CD4-positive, alpha-beta T cell treated with Interferon alpha-2 for 1 hour (primary cell): Measurements from ENCODE around the gene LRBA.
A peak's percentile ranks its signal among the peaks of the same experiment; 100 is the strongest.
"Not testable (repeated sequence)": the region's sequence is repeated elsewhere in the genome, so short reads cannot be mapped to it uniquely, and the experiment has no call there.

ENCODE experiments used
- DNase-seq, 2 donors: peaks; one replicate each; pipeline ENCODE4 v3.0.0-alpha.2; 2020 to 2022

LRBA gene

DNA sequence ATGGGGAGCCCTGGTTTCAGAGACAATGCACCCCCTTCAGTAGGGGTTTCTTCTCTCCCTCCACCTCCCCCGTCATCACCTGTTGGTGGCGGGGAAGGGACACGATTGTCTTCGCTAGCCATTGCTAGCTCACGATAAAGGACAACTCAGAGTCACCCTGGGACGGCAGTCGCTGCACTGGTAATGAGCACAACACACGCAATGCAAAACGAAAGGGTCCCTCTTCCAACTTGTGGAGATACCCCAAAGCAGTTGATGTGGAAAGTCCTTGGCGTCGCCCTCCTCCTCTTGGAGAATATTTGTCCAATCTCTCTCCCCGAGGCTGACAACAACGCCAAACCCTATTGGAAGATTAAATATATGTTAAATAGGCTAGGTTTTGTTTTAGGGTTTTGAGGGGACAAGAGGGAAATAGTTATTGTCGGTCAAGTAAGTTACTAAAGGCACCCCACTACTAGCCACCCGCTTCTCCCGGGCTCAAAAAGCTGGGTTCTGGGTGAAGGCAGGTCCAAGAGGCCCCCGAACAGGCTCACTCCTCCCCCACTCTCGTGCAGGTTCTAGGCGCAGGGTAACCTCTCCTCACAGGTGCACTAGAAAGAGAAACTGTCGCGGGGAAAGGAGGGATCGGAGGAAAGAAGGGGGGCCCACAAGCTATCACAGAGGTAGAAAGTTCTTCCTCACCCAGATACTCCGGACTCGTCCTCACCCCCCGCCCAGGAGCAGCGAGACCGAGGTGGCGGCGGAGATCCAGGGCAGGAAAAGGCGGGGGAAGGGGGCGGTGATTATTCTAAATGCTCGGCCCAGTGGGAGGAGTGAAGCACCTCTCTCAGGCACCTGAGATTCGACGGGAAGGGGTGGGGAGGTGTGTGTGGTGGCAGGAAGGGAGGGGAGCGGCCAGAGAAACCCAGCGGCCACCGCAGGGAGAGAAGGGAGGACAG, at the start of gene LRBA:
LRBA (minus strand) TSS at position 764 of the 938 bp plus-strand sequence; CDS start at position 122, 642 bp downstream.
- peak; percentile 76 to 89 for DNase-seq

GRCh38 chr4:151063143-151063542, 48.1 kb upstream of the LRBA start:
- not testable (repeated sequence) for DNase-seq

- no peak for DNase-seq
These were observed 40.5 kb upstream of the LRBA start for GRCh38 chr4:151055539-151055938.

- DNase-seq, result no peak
These were observed 37.7 kb upstream of the LRBA start for GRCh38 chr4:151052785-151053184.

GRCh38 chr4:151049430-151049884, 34.4 kb upstream of the LRBA start:
- no peak for DNase-seq

DNA sequence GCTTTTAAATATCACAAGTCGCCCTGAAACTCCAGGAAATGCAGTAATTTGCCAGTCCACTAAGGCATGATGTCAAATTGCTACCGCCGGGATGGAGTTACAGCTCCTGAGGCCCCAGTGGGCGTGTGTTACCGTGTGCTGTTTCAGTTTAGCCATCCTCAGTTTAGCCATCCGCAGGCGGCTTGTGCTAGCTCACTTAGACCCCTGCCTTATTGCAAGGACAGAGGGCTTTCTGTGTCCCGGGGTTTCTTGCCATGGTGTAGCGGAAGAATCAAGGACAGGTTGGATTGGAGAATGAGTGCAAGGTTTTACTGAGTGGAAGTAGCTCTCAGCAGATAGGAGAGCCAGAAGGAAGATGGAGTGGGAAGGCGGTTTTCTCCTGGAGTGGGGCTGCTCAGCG, 33.8 kb upstream of the LRBA start:
- DNase-seq, result no peak

DNA sequence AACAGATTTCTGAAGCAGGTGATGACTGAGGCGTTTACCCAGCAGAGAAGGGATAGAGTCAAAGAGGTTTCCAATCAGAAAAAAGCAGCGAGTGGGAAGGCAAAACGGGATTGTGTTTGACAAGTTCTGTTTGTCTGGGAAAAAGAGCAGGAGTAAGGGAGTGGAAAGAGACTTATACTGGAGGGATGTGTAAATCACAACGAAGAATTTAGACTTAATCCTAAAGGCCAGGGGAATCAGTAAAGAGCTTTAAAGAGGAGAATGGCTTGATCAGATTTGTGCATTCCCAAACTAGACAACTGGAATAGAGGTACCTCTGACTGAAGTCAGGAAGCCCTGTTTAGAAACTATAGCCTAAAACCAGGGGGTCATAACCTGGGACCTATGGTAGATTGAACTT, 31.5 kb upstream of the LRBA start:
- no peak for DNase-seq

GRCh38 chr4:151045907-151046306, 30.8 kb upstream of the LRBA start:
- peak in 1 of 2 donors; percentile 7 for DNase-seq

GRCh38 chr4:151043803-151044515, 28.9 kb upstream of the LRBA start:
- no peak for DNase-seq

- no peak for DNase-seq
These were observed 24.6 kb upstream of the LRBA start for GRCh38 chr4:151039733-151040132.

DNA sequence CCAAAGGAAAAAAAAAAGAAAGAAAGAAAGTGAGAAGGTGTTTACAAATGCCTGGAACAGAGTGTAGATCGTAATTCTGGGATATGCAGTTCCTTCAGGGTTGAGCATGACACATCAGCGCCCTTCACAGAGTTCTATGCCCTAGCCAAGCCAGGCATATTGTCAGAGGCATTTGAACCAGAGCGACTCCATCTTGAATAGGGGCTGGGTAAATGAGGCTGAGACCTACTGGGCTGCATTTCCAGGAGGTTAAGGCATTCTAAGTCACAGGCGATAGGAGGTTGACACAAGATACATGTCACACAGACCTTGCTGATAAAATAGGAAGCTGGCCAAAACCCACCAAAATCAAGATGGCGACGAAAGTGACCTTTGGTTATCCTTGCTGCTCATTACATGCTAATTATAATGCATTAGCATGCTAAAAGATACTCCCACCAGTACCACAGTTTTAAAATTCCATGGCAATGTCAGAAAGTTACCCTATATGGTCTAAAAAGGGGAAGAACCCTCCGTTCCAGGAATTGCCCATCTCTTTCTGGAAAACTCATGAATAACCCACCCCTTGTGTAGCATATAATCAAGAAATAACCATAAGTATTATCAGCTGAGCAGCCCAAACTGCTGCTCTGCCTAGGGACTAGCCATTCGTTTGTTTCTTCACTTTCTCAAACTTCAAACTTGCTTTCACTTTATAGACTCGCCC, 23.5 kb upstream of the LRBA start:
- no peak for DNase-seq

DNA sequence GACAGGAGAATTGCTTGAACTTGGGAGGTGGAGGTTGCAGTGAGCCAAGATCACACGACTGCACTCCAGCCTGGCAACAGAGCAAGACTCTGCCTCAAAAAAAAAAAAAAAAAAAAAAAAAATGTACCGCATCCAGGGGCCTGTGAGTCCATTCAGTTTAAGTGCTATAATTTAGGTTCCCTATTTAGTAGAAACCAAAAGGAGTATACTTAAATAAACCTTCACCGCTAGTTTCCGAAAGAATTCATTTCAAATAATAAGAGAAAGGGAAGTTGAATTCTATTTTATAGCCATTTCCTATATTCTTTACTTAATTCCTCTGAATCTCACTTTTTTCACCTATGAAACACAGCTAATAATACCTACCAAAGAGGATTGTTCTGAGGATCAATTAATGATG, 20.8 kb upstream of the LRBA start:
- DNase-seq, result no peak

DNA sequence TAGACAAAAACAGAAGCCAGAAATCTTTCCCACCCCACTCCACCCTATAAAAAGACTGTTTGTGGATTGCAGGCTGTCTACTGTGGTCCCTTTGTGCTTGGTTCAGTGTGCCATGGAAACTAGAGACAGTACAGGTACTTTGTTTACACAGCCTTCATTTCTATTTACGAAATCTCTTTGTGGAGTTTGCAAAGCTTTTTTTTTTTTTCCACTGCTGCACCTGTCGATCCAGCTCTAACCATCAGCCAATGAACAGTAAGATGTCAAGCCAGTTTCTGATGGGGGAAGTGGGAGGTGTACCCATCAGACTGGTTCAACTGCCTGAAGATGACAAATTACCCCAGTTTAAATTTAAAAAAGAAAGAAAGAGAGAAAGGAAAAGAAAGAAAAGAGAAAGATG, 20.2 kb upstream of the LRBA start:
- DNase-seq, result no peak

GRCh38 chr4:151034829-151035228, 19.7 kb upstream of the LRBA start:
- DNase-seq, result no peak

DNA sequence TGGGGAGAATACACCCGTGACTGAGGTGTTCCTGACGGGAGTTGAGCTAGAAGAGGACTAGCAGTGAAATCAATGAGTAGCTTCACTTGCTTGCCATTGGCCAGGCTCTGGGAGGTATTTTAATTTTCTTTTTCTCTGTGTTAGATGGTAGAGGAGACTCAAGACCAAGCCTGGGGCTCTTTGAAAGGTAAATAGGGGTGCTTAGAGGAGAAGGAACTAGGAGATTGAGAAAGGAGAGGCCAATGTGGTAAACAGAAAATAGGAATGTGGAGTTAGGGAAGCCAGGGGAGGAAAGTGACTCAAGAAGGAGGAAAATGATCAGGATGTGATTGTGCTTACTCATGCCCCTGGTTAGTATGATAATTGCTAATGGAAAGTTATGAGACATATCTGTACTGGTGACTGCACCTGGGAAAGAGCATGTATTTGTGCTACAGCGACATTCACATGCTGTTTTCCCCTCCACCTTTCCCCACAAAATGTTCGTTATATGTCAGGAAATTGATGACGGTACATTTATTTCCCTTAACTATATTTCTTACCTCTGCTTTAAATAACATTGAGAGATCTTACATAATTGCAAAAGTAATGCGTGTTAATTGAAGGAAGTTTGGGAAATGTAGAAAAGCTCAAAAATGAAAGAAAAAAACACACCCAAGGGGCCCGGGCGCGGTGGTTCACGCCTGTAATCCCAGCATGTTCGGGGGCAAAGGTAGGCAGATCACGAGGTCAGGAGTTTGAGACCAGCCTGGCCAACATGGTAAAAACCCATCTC, 16.9 kb upstream of the LRBA start:
- no peak for DNase-seq

- DNase-seq, result no peak
These were observed 14.5 kb upstream of the LRBA start for GRCh38 chr4:151029537-151029936.

- not testable (repeated sequence) for DNase-seq
These were observed 13.9 kb upstream of the LRBA start for GRCh38 chr4:151029006-151029405.

DNA sequence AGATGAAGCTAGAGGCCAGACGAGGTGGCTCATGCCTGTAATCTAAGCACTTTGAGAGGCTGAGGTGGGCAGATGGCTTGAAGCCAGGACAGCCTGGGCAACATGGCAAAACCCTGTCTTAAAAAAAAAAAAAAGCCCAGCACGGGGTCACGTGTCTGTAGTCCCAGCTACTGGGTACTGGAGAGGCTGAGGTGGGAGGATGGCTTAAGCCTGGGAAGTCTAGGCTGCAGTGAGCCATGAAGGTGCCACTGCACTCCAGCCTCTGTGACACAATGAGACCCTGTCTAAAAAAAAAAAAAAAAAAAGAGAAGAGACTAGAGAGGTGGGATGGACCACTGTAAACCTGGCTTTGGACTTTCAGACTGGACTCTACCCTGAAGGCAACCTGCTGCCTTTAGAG, 10.7 kb upstream of the LRBA start:
- DNase-seq, result no peak

DNA sequence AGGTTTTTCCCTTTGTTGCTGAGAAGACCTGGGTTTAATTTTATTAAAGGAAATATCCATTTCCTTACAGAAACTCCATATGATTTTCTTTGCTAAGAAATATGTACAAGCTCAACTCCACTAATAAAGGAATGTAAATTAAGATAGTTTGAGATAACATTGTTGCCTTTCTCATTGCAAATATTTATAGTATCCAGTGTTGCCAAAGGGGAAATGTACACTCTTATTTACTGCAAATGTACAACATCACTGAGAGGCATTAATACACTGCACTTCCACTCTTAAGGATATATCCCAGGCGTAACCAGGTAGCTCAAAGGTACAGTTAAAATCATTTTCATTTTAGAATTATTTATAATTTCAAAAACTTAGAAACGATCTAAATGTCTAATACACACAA, 7.5 kb upstream of the LRBA start:
- no peak for DNase-seq

DNA sequence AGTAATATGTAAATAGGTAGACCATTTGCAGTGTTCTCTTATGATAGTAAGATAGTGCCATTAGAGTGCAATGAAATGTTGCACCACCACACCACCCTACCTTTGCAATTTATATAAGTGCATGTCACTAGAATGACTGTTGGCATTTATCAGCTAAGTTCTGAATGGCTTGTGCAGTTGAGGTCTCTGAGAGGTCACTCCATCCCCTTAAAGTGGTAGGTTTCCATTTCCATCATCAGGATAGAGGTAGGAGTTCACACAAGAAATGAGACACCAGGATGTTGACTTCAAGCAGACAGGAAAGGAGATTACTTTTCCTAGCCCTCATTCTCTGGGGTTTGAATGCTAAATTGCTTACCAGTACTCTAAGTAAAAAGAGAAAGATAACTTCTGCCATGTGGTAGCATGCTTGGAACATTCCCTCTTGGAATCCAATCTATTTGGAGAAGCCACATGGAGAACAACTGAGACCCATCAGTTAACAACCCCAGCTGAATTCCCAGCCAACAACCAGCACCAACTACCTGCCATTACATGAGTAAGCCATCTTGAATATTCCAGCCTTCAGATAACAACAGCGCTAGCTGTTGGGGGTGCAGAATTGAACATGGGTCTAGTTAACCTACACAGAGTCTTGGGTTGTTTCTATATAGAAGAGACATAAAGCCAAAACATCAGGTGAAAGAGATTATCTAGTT, 6.7 kb upstream of the LRBA start:
- DNase-seq, result no peak

GRCh38 chr4:151015459-151016347, 619 bp upstream of the LRBA start:
- DNase-seq, result peak; percentile 81 to 87
